K562 (cell line): ENCODE data around the gene NOP14. TPM values are rescaled to one million over a fixed set of nuclear protein-coding genes. Genes with fewer than 3 reads are reported as not detected.

Source experiments
- ATAC-seq: fragments of 200-7000 bp; cut with Tn5 transposase; 3 replicates; pipeline ENCODE4 v1.9.1; 2020; ENCODE audit warnings: moderate library complexity
- BruUV-seq: library from RNA; stranded (reverse); fragments of 400-500 nt; replicated peaks from 2 replicates; lab custom pipeline; 2021; lab: Mats Ljungman, UMichigan
- CTCF ChIA-PET: fragments of 300-600 bp; formaldehyde crosslinking; extraction: SDS; loops from one replicate; lab custom pipeline; 2021; ENCODE audit warnings: low intra/inter-chr PET ratio; lab: Yijun Ruan, JAX
- POLR2A ChIA-PET: fragments of 300-600, 350-650 bp; sonication (Branson Sonifier 250); formaldehyde crosslinking; extraction: SDS; loops from one replicate; lab custom pipeline; 2021; ENCODE audit warnings: antibody characterized with exemption, inconsistent platforms; lab: Yijun Ruan, JAX
- DNase-seq, 4 experiments: peaks; one replicate each; pipeline versions ENCODE4 v3.0.0 to v3.0.0-alpha.2; 2011 to 2018; ENCODE audit warnings: low spot score in 3 of 4, mixed read lengths in 3 of 4; ENCODE audit errors: extremely low read depth in 1 of 4
- FAIRE-seq: peaks from 2 replicates; lab custom pipeline; 2011; peaks lifted over from hg19 to GRCh38; lab: Jason Lieb, UNC
- H2AFZ ChIP-seq: 2 replicates; pipeline ENCODE4 v1.6.0; 2011; ENCODE audit warnings: low read depth, low read length, control low read depth, inconsistent platforms
- H3K27ac ChIP-seq: fragments of 200-600 bp; 3 replicates; pipeline ENCODE4 v1.8.0; 2011; ENCODE audit warnings: low read depth, mild to moderate bottlenecking, control low read depth, inconsistent platforms, low read length, moderate library complexity, mixed read lengths; ENCODE audit errors: extremely low read depth
- H3K27me3 ChIP-seq, 2 experiments: fragments of 300-600 bp in 1 of 2; 2 replicates in 1 of 2; 3 replicates in 1 of 2; pipeline versions ENCODE4 v1.6.0 to v1.8.0; 2011; ENCODE audit warnings: inconsistent platforms in 2 of 2, low read length in 2 of 2, mild to moderate bottlenecking in 1 of 2, mixed read lengths in 1 of 2, moderate library complexity in 1 of 2; ENCODE audit not compliant: control insufficient read depth in 2 of 2, insufficient read depth in 2 of 2
- H3K36me3 ChIP-seq: fragments of 300-600 bp; 3 replicates; pipeline ENCODE4 v1.8.0; 2011; ENCODE audit warnings: mild to moderate bottlenecking, low read length, inconsistent platforms; ENCODE audit not compliant: control insufficient read depth, insufficient read depth
- H3K4me1 ChIP-seq, 2 experiments: fragments of 200-600 bp in 1 of 2; replicated peaks in 1 of 2; 2 replicates in 1 of 2; 3 replicates in 1 of 2; pipeline versions ENCODE4 v1.5.1 to v1.8.0; 2011; ENCODE audit warnings: inconsistent platforms in 2 of 2, low read length in 2 of 2, mild to moderate bottlenecking in 1 of 2, mixed read lengths in 1 of 2, moderate library complexity in 1 of 2; ENCODE audit not compliant: control insufficient read depth in 2 of 2, insufficient read depth in 2 of 2
- H3K4me2 ChIP-seq: 2 replicates; pipeline ENCODE4 v1.6.1; 2011; ENCODE audit warnings: low read length, control low read depth, inconsistent platforms, mixed read lengths; ENCODE audit not compliant: insufficient read depth
- H3K4me3 ChIP-seq: fragments of 200-600 bp; sonication (generic), shearing (Covaris generic); 2 replicates; pipeline ENCODE4 v1.5.1; 2016; ENCODE audit warnings: control low read depth, inconsistent platforms
- H3K79me2 ChIP-seq: fragments of 200-600 bp; 3 replicates; pipeline ENCODE4 v1.8.0; 2011; ENCODE audit warnings: low read length, inconsistent platforms; ENCODE audit not compliant: control insufficient read depth, insufficient read depth
- H3K9ac ChIP-seq, 2 experiments: 2 replicates each; pipeline versions ENCODE4 v1.6.0 to v1.6.1; 2011; ENCODE audit warnings: low read depth in 2 of 2, low read length in 2 of 2, control low read depth in 1 of 2, inconsistent platforms in 1 of 2, mild to moderate bottlenecking in 1 of 2, mixed read lengths in 1 of 2; ENCODE audit not compliant: insufficient read depth in 1 of 2
- H3K9me1 ChIP-seq: one replicate; pipeline ENCODE4 v1.6.0; 2011; ENCODE audit warnings: inconsistent platforms, mild to moderate bottlenecking, low read length, moderate library complexity; ENCODE audit not compliant: control insufficient read depth, insufficient read depth
- H3K9me3 ChIP-seq: replicated peaks from 2 replicates; pipeline ENCODE4 v1.5.1; 2011; ENCODE audit warnings: low read depth, low read length, inconsistent platforms; ENCODE audit not compliant: control insufficient read depth, insufficient read depth
- H4K20me1 ChIP-seq: replicated peaks from 2 replicates; pipeline ENCODE4 v1.6.1; 2011; ENCODE audit warnings: low read length, inconsistent platforms, mixed read lengths; ENCODE audit not compliant: control insufficient read depth, insufficient read depth
- PHB2 ChIP-seq: fragments of 450-650 bp; IDR thresholded peaks from 2 replicates; pipeline ENCODE4 v1.6.1; 2017; ENCODE audit warnings: low read depth
- POU5F1 ChIP-seq: fragments of 150-350 bp; IDR thresholded peaks from 2 replicates; pipeline ENCODE4 v1.6.1; 2014; ENCODE audit warnings: borderline replicate concordance, low read length, low read depth, mild to moderate bottlenecking; ENCODE audit not compliant: partially characterized antibody
- WGBS: fragments of 100-300 bp; shearing (Covaris generic); methylation state at CpG from one replicate; pipeline ENCODE4 v1.1.6; 2016; ENCODE audit warnings: low coverage, mixed read lengths; ENCODE audit not compliant: insufficient coverage; ENCODE audit errors: missing lambda C conversion rate; 5-methylcytosine and 5-hydroxymethylcytosine counted together
- in situ Hi-C: fragments of 300-500 bp; cut with MboI; formaldehyde crosslinking; loops from 4 replicates; pipeline ENCODE4 v1.15.0; 2018; ENCODE audit warnings: inconsistent platforms, mixed read lengths
- intact Hi-C: fragments of 100-400 bp; cut with micrococcal nuclease; formaldehyde crosslinking; loops from 2 replicates; pipeline ENCODE4 v1.14.2; 2022
- polyA plus RNA-seq, 8 experiments: library from polyadenylated mRNA; depleted of rRNA in 4 of 8; stranded (reverse) in 5 of 8; unstranded in 3 of 8; fragments of >200 nt; fragmentation: Nextera tagmentation in 2 of 8; fragmentation: Illumina TruSeq in 1 of 8; extraction: Ambion mirVana in 2 of 8; extraction: Trizol in 1 of 8; gene quantifications; 2 replicates each; pipeline versions ENCODE4 v1.2.1 to v1.2.3, GENCODE V29; 2011 to 2014; ENCODE audit warnings: inconsistent platforms in 1 of 8, missing spikeins in 1 of 8
- total RNA-seq, 7 experiments: library from RNA; depleted of rRNA in 6 of 7; stranded (reverse); fragments of >200 nt in 6 of 7; fragmentation: Illumina TruSeq in 2 of 7; extraction: Trizol in 2 of 7; gene quantifications; 2 replicates each; pipeline versions ENCODE4 v1.2.1 to v1.2.3, GENCODE V29; 2011 to 2021; ENCODE audit warnings: low replicate concordance in 1 of 7
- TF ChIP-seq, protein P1 (sequence below): sonication (generic); formaldehyde crosslinking; IDR thresholded peaks from 2 replicates; pipeline ENCODE4 v1.8.0; 2023; ENCODE audit warnings: mild to moderate bottlenecking, missing genetic modification reagents
- TF ChIP-seq, protein P2 (sequence below): fragments of 450-650 bp; IDR thresholded peaks from 2 replicates; pipeline ENCODE4 v1.6.1; 2016; ENCODE audit warnings: mild to moderate bottlenecking, moderate library complexity

The NOP14 gene
- total and polyA plus RNA-seq, 9 of the 15 experiments (the other 6 are each of a cell fraction or from before 2014, with no cell fraction given): 12.7 to 76.0 (median 50.9) TPM

DNA sequence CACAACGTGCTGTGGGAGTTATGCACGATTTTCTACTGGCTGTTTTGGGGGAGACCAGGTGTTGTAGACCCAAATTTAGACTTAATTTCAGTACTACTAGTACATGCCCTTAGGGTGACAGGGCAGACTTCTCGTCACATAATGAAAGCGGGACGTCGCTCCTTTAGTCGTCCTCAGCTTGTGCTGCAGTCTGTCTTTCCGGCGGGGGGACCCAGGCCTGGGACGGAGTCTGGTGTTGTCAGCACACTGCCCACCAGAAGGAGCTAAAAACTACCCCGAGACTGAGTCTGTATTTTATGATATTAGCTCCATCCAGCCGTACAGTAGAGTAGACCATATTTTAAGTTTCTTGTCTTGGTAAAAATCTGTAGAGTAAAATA lies 35.5 kb downstream of the NOP14 start:
- no peak for FAIRE-seq
- no peaks in the 10 kb centered on the region for H3K9me1 ChIP-seq
- H3K4me3 ChIP-seq: no peak overlapping the region
- H3K27ac ChIP-seq: no peak overlapping the region
- H2AFZ ChIP-seq: no peak overlapping the region
- POLR2A ChIA-PET: interaction anchor here (1.2 kb wide), 1 partner anchor 15 kb away, joined by 3 read pairs; no protein-coding TSS in a partner anchor
- H3K79me2 ChIP-seq: no peaks in the 10 kb centered on the region; the same call in 2 of the 3 replicates
- no peaks in the 10 kb centered on the region for H3K9me3 ChIP-seq
- ATAC-seq: no peak
- no peaks in the 10 kb centered on the region for H3K27me3 ChIP-seq
- TF ChIP-seq, protein P1, sequence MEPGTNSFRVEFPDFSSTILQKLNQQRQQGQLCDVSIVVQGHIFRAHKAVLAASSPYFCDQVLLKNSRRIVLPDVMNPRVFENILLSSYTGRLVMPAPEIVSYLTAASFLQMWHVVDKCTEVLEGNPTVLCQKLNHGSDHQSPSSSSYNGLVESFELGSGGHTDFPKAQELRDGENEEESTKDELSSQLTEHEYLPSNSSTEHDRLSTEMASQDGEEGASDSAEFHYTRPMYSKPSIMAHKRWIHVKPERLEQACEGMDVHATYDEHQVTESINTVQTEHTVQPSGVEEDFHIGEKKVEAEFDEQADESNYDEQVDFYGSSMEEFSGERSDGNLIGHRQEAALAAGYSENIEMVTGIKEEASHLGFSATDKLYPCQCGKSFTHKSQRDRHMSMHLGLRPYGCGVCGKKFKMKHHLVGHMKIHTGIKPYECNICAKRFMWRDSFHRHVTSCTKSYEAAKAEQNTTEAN (CRISPR knock-in tag): no peak
- TF ChIP-seq PHB2 (no peak), POU5F1 (no peak)
- TF ChIP-seq, protein P2, sequence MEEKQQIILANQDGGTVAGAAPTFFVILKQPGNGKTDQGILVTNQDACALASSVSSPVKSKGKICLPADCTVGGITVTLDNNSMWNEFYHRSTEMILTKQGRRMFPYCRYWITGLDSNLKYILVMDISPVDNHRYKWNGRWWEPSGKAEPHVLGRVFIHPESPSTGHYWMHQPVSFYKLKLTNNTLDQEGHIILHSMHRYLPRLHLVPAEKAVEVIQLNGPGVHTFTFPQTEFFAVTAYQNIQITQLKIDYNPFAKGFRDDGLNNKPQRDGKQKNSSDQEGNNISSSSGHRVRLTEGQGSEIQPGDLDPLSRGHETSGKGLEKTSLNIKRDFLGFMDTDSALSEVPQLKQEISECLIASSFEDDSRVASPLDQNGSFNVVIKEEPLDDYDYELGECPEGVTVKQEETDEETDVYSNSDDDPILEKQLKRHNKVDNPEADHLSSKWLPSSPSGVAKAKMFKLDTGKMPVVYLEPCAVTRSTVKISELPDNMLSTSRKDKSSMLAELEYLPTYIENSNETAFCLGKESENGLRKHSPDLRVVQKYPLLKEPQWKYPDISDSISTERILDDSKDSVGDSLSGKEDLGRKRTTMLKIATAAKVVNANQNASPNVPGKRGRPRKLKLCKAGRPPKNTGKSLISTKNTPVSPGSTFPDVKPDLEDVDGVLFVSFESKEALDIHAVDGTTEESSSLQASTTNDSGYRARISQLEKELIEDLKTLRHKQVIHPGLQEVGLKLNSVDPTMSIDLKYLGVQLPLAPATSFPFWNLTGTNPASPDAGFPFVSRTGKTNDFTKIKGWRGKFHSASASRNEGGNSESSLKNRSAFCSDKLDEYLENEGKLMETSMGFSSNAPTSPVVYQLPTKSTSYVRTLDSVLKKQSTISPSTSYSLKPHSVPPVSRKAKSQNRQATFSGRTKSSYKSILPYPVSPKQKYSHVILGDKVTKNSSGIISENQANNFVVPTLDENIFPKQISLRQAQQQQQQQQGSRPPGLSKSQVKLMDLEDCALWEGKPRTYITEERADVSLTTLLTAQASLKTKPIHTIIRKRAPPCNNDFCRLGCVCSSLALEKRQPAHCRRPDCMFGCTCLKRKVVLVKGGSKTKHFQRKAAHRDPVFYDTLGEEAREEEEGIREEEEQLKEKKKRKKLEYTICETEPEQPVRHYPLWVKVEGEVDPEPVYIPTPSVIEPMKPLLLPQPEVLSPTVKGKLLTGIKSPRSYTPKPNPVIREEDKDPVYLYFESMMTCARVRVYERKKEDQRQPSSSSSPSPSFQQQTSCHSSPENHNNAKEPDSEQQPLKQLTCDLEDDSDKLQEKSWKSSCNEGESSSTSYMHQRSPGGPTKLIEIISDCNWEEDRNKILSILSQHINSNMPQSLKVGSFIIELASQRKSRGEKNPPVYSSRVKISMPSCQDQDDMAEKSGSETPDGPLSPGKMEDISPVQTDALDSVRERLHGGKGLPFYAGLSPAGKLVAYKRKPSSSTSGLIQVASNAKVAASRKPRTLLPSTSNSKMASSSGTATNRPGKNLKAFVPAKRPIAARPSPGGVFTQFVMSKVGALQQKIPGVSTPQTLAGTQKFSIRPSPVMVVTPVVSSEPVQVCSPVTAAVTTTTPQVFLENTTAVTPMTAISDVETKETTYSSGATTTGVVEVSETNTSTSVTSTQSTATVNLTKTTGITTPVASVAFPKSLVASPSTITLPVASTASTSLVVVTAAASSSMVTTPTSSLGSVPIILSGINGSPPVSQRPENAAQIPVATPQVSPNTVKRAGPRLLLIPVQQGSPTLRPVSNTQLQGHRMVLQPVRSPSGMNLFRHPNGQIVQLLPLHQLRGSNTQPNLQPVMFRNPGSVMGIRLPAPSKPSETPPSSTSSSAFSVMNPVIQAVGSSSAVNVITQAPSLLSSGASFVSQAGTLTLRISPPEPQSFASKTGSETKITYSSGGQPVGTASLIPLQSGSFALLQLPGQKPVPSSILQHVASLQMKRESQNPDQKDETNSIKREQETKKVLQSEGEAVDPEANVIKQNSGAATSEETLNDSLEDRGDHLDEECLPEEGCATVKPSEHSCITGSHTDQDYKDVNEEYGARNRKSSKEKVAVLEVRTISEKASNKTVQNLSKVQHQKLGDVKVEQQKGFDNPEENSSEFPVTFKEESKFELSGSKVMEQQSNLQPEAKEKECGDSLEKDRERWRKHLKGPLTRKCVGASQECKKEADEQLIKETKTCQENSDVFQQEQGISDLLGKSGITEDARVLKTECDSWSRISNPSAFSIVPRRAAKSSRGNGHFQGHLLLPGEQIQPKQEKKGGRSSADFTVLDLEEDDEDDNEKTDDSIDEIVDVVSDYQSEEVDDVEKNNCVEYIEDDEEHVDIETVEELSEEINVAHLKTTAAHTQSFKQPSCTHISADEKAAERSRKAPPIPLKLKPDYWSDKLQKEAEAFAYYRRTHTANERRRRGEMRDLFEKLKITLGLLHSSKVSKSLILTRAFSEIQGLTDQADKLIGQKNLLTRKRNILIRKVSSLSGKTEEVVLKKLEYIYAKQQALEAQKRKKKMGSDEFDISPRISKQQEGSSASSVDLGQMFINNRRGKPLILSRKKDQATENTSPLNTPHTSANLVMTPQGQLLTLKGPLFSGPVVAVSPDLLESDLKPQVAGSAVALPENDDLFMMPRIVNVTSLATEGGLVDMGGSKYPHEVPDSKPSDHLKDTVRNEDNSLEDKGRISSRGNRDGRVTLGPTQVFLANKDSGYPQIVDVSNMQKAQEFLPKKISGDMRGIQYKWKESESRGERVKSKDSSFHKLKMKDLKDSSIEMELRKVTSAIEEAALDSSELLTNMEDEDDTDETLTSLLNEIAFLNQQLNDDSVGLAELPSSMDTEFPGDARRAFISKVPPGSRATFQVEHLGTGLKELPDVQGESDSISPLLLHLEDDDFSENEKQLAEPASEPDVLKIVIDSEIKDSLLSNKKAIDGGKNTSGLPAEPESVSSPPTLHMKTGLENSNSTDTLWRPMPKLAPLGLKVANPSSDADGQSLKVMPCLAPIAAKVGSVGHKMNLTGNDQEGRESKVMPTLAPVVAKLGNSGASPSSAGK: no peak
- TF ChIP-seq, all 486 proteins: peak for 0
- H4K20me1 ChIP-seq: 0 out of 2 replicates have a peak, but pooled peaks cover 8% of the 10 kb centered on the region
- 87% methylated on average over 12 of the region's 12 CpGs for WGBS
- in situ Hi-C loops (no loop called here), intact Hi-C loops (no loop called here)
- no TSS peak for BruUV-seq
- H3K4me1 ChIP-seq: peaks cover 0 to 27% of the 10 kb centered on the region in 2 experiments; a peak in 2 of 5 replicates
- CTCF ChIA-PET: no interaction called here
- no peak overlapping the region for H3K4me2 ChIP-seq
- DNase-seq: no peak
- H3K9ac ChIP-seq: no peak overlapping the region
- peaks cover 90% of the 10 kb centered on the region; the same call in 2 of the 3 replicates for H3K36me3 ChIP-seq
